NOMO-1 treated with dmso at 0.1 percent for 144 hours (cell line): ENCODE measurements around the gene ZNF148.

ENCODE experiments used
- DNase-seq: peaks from one replicate; lab custom pipeline; 2025; ENCODE audit not compliant: unreplicated experiment; lab: John Stamatoyannopoulos, UW

Gene ZNF148

GRCh38 chr3:125289429-125289981, 85.6 kb downstream of the ZNF148 start:
- no peak for DNase-seq

GRCh38 chr3:125287248-125287647, 87.9 kb downstream of the ZNF148 start:
- DNase-seq, result no peak

DNA sequence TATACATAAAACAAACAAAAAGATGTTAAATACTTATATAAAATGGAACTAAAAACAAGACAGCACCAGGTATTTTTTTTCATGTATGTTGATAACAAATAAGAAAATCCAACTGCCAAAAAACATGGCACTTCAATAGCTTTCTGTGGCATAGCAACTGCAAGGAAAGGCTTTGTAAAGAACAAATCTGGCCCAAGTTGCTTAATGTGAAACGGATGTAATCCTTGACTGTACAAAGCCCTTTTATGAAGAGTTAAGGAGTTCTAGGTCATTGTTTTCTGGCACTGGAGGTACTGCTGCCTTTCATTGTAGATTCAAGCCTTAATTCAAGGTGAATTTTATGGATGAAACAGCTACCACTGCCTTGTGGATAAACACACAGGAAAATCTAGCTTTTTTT, 93.7 kb downstream of the ZNF148 start:
- DNase-seq, result no peak

DNA sequence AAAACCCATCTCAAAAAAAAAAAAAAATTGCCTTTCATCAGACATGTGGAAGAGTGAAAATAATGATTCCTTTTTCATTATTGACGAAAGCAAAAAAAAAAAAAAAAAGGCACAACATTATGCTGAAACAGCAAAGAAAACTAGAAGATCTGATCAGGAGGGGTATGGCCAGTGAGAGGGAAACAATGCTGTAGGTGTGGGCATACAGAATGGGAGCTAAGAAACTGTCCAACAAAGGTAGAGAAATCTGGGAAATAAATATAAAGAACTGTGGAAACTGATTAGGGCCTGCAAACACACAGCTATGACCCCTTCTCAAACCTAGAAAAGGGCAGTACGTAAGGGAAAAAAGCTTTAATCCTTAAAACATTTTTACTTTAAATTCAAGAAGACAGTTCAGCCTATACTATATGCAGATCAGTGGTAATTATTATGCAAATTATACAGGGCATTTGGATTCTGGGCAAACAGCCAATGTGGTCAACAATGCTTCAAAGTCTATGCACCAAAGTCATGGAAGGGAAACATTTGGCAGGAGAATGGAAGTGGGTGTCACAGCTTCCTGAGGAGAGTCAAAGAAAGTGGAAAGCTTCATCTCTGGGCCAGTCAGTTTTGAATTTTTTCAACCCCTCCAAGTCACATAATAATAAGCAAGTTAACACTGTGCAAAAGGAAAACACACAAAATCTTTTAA, 94.3 kb downstream of the ZNF148 start:
- no peak for DNase-seq

GRCh38 chr3:125278155-125278554, 97.0 kb downstream of the ZNF148 start:
- no peak for DNase-seq

- no peak for DNase-seq
Observed at GRCh38 chr3:125271127-125271526, 104.0 kb downstream of the ZNF148 start.

GRCh38 chr3:125267460-125267859, 107.7 kb downstream of the ZNF148 start:
- DNase-seq, result no peak

DNA sequence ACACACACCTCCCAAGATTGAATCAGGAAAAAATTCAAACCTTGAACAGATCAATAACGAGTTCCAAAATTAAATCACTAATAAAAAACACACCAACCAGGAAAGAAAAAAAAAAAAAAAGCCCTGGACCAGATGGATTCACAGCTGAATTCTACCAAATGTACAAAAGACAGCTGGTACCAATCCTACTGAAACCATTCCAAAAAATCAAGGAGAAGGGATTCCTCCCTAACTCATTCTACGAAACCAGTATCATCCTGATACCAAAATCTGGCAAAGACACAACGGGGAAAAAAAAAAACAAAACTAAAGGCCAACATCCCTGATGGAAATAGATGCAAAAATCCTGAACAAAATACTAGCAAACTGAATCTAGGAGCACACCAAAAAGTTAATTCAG, 108.2 kb downstream of the ZNF148 start:
- no peak for DNase-seq

GRCh38 chr3:125262161-125262560, 113.0 kb downstream of the ZNF148 start:
- no peak for DNase-seq

GRCh38 chr3:125261031-125261430, 114.1 kb downstream of the ZNF148 start:
- no peak for DNase-seq

DNA sequence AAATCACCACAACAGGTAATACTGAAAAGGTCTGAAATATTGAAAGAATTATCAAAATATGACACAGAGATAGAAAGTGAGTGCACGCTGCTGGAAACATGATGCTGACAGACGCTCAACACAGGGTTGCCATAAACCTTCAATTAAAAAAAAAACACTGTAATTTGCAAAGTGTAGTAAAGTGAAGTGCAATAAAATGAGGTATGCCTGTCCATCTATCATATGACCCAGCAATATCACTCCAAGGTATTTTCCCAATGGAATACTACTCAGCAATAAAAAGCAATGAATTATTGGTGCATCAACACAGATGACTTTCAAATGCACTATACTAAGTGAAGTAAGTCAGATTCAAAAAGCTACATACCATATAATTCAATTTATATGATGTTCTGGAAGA, 115.0 kb downstream of the ZNF148 start:
- DNase-seq, result no peak

DNA sequence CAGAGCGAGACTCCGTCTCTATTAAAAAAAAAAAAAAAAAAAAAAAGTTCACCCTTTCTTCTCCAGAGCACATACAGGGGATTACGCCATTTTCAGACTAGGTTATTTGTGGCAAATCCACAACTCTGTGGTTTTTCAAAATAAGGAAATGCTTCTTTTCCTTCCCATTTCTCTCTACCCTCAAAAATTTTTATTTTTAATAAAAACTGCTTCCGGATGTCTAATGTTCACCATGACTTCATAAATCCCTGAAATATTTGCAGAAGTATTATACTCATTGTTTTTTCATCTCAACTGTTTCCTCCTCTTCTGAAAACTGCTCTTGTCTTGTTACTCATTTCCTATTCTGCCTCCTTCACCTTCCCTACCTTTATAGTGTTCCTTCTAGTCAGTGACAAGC, 117.6 kb downstream of the ZNF148 start:
- DNase-seq, result peak; percentile 82

DNA sequence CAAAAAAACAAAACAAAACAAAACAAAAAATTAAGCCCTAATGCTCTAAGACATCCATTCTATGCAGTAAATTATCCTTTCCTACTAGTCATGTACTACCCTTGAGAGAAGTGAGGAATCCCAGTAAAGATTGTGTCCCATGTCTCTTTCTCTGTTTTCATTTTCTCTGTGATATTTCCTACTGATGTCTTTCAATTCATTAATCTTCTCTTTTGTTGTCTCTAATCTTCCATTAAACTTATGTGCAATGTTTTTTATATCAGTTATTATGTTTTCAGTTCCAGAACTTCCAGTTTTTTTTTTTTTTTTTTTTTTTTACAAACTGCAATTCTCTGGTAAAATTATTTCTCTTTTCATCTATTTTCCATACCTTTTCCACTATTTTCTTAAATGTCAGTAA, 118.5 kb downstream of the ZNF148 start:
- no peak for DNase-seq

GRCh38 chr3:125250973-125251372, 124.2 kb downstream of the ZNF148 start:
- DNase-seq, result no peak

DNA sequence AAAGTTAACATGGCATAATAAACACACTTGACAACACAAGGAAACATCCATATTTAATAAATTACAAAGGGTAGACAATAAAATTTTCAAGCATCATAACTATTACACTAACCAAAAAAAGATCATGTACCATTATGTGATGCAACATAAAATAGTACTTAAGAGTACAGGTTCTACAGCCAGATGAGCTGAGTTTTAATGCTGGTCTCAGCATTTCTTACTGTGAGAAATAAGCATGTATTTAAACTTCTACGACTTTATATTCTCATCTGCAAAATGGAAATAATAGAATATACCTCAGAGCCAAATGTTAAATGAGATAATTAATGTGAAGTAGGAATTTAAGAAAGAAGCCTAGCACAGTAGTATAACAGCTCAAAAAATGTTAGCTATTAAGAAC, 128.9 kb downstream of the ZNF148 start:
- DNase-seq, result no peak

- DNase-seq, result no peak
Observed at GRCh38 chr3:125245521-125245920, 129.6 kb downstream of the ZNF148 start.

DNA sequence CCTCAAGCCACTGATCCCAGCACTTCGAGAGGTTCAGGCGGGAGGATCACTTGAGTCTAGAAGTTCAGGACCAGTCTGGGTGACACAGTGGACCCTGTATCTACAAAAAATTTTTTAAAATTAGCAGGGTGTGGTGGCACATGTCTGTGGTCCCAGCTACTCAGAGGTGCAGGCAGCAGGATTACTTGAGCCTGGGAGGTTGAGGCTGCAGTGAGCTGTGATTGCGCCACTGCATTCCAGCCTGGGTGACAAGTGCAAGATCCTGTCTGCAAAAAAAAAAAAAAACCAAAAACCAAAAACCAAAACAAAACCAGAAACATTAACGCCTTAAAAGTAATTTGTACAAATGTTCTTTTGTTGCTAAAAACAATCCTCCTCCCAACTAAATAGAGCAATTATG, 134.6 kb downstream of the ZNF148 start:
- no peak for DNase-seq

DNA sequence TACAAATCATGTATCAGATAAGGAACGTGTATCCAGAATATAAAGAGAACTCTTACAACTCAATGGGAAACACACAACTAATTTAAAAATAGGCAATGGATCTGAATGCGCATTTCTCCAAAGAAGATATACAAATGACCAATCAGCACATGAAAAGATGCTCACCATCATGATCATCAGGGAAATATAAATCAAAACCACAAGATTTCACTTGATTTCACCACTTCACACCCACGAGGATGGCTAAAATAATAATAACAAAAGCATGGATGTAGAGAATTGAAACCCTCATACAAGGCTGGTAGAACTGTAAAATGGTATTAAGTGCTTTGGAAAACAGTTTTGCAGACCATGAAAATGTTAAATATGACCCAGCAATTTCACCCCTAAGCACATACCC, 135.9 kb downstream of the ZNF148 start:
- no peak for DNase-seq

DNA sequence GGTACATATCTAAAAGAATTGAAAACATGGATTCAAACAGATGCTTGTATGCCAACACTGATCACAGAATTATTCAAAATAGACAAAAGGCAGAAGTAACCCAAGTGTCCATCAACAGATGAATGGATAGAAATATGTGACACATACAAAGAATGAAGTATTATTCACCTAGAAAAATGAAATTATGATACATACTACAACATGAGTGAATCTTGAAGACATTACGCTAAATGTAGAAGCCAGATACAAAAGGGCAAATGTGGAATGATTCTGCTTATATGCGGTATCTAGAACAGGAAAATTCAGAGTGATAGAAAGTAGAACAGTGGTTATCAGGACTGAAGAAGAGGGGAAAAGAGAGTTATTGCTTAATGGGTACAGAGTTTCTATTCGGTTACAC, 136.4 kb downstream of the ZNF148 start:
- no peak for DNase-seq

GRCh38 chr3:125236331-125236903, 138.7 kb downstream of the ZNF148 start:
- peak; percentile 27 for DNase-seq

GRCh38 chr3:125234831-125235230, 140.3 kb downstream of the ZNF148 start:
- no peak for DNase-seq

GRCh38 chr3:125232401-125232800, 142.7 kb downstream of the ZNF148 start:
- no peak for DNase-seq

DNA sequence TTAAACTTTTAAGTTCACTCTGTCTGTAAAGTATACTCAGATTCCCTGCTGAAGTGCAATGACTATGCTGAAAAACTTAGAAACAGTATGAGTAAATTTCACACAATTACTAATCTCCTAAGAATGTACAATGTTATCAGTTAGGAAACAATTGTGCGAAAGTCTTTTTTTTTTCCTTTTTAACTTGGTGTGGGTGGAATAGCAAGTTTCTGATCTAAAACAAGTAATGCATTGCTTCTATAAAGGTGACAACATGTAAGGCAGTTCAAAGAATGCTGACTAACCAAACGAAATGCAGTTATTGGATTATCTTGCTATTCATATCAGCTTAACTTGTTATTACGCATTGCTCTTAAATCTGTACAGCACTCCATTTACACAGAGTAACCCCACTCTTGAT, 143.2 kb downstream of the ZNF148 start:
- DNase-seq, result no peak
